ENCODE results near the gene COQ4. TPM values are rescaled to one million over a fixed set of nuclear protein-coding genes. Genes with fewer than 3 reads are reported as not detected.
"Not testable (repeated sequence)": the region's sequence is repeated elsewhere in the genome, so short reads cannot be mapped to it uniquely, and the experiment has no call there.

COQ4 gene
- polyA plus RNA-seq, 1 donor = 34.8 TPM

- DNase-seq = no peak
Measured at GRCh38 chr9:128298535-128299482, 23.8 kb upstream of the COQ4 start.

DNA sequence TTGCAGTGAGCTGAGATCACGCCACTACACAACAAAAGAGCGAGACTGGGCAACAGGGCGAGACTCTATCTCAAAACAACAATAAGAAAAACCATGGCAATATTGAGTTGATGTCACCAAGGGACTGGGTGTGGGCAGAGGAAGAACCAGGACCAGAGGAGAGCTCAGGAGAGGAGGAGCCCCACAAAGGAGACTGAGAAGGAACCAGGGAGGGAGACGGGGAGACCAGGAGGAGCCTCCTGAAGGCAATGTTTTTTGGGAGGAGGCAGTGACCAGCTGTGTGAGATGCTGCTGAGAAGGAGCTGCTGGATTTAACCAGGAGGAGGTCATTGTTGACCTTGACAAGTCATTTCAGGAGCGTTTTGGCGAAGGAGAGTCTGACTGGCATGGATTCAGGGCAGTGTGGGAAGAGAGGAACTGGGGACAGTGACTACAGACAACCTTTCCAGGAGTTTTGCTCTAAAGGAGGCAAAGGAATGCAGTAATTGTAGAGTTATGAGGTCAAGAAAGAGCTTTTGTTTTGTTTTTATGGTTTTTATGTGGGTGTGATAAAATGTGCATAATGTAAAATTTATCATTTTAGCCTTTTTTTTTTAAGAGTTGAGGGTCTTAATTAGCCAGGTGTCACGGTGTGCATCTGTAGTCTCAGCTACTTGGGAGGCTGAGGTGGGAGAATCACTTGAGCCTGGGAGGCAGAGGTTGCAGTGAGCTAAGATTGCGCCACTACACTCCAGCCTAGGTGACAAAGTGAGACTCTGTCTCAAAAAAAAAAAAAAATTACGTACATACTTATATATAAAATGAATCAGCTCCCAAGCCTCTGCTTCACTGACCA is 18.3 kb upstream of the COQ4 start:
- no peak for DNase-seq

GRCh38 chr9:128304971-128305288 is 17.7 kb upstream of the COQ4 start:
- no peak for DNase-seq

GRCh38 chr9:128309551-128309950 is 13.1 kb upstream of the COQ4 start:
- no peak for DNase-seq

GRCh38 chr9:128310461-128310860 is 12.2 kb upstream of the COQ4 start:
- no peak for DNase-seq

- DNase-seq = no peak
Measured at GRCh38 chr9:128314697-128315096, 7.9 kb upstream of the COQ4 start.

- DNase-seq = no peak
Measured at GRCh38 chr9:128316421-128316820, 6.2 kb upstream of the COQ4 start.

- DNase-seq = no peak
Measured at GRCh38 chr9:128317629-128318028, 5.0 kb upstream of the COQ4 start.

GRCh38 chr9:128321343-128321742 is 1.3 kb upstream of the COQ4 start:
- no peak for DNase-seq

- no peak for DNase-seq
Measured at GRCh38 chr9:128321879-128322403, 698 bp upstream of the COQ4 start.

DNA sequence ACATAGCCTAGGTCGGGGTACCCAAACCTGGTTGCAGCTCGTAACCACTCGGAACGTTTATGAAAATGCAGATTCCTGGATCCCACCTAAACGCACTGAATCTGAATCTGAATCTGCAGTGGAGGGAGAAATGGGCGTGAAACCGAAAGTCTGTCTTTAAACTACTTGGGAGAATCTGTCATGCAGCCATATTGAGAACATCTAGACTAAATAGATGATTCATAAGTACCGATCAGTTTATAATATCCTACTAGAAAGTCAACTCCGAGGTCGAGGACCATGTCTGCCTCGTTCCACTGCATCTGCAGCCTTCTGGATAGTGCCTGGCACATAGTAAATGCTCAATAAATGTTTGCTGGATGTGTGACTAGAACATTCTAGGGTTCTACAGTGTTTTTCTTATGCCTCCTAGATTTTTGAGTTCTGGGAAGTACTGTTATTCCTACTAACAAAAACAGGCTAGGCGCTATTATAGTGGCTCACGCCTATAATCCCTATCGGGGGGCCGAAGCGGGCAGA is 632 bp downstream of the COQ4 start:
- DNase-seq = no peak

- no peak for DNase-seq
Measured at GRCh38 chr9:128323791-128324190, 1.2 kb downstream of the COQ4 start.

GRCh38 chr9:128324401-128324800 is 1.8 kb downstream of the COQ4 start:
- no peak for DNase-seq

DNA sequence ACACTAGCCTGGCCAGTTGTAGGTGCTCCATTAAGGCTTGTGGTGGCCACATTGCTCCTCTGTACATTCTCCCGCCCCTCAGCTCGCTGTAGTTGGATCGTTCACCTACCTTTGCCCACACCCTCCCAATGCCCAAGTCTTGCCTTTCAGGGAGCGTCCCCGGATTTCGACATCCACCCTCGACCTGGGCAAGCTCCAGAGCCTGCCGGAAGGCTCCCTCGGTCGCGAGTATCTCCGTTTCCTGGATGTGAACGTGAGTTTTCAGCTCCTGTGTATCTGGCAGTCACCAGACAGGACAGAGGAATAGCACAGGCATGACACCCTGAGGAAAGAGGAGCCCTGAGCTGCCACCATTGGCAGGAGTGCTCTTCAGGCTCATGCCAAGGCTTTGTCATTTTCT is 3.0 kb downstream of the COQ4 start:
- DNase-seq = no peak

DNA sequence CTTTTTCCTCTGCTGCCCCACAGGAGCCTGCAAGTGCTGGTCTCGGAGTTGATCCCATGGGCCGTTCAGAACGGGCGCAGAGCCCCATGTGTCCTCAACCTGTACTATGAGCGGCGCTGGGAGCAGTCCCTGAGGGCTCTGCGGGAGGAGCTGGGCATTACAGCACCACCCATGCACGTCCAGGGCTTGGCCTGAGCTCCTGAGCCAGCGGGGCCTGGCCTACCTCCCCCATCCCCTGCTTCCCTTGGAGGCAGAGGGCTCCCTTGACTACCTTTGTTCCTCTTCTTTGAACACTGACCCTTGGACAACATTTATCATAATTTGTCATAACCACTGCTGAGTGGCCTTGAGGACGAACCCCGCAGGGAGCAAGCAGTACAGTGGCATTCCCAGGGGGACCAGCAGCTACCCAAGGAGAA is 10.8 kb downstream of the COQ4 start:
- DNase-seq = no peak

- DNase-seq = no peak
Measured at GRCh38 chr9:128335161-128335560, 12.5 kb downstream of the COQ4 start.

DNA sequence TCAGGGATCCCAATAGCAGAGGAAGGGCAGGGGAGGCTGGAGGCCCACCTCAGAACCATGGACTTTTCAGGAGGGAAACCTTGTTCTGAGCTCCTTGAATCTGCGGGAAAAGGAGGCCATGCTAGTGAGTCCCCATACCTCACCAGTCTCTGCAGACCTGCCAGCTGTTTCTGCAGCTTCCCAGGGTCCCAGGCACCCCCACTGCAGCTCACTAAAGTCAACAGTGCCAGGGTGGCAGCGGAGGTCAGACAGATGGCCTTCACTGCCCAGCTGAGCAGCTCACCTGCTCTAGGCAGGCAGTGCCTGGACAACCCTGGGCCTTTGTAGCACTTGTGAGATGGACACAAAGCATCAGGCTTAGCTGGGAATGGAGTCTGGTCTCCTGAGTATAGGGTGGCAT is 13.3 kb downstream of the COQ4 start:
- DNase-seq = no peak

DNA sequence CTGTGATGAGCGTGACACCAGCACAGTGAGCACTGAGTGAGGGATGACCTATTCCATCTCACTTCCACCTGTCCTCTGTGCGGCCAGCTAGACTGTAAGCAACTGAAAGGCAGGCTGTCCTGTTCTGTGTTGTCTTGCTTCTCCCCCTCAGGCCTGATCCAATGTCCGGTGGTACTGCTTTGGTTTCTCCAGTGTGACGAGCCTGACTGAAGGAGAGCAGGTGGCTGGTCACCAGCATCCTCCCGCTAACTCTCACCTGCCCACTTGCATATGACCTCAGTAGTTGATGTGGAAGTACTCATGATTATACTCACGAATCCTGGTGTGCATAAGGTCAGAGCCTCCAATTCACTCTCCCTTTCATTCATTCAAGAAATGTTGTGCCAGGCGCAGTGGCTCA is 15.3 kb downstream of the COQ4 start:
- DNase-seq = no peak

- DNase-seq = not testable (repeated sequence)
Measured at GRCh38 chr9:128338852-128339614, 16.4 kb downstream of the COQ4 start.

- DNase-seq = peak; percentile 81
Measured at GRCh38 chr9:128339761-128340690, 17.4 kb downstream of the COQ4 start, which contains the start of gene SLC27A4. SLC27A4 (plus strand) TSS chr9:128340527; CDS start chr9:128343133, 2,606 bp downstream.
